Nephron (organoid): ENCODE measurements around the gene EPB41L4B.
"Not testable (repeated sequence)": the region's sequence is repeated elsewhere in the genome, so short reads cannot be mapped to it uniquely, and the experiment has no call there.

ENCODE experiments used
- H3K27ac Mint-ChIP-seq, 3 experiments: 2 replicates each; pipeline ENCODE4 v1.8.0; 2020; ENCODE audit warnings: mixed read lengths in 3 of 3, mild to moderate bottlenecking in 2 of 3, moderate library complexity in 1 of 3
- H3K27me3 Mint-ChIP-seq: 2 replicates; pipeline ENCODE4 v1.8.0; 2021; ENCODE audit warnings: low read depth, mild to moderate bottlenecking, moderate library complexity, mixed read lengths
- H3K36me3 Mint-ChIP-seq: 2 replicates; pipeline ENCODE4 v1.8.0; 2020; ENCODE audit warnings: low read depth, mixed read lengths
- H3K4me1 Mint-ChIP-seq: 2 replicates; pipeline ENCODE4 v1.8.0; 2020; ENCODE audit warnings: mixed read lengths
- H3K4me3 Mint-ChIP-seq, 3 experiments: 2 replicates each; pipeline ENCODE4 v1.8.0; 2020; ENCODE audit warnings: mild to moderate bottlenecking in 3 of 3, mixed read lengths in 3 of 3, moderate library complexity in 2 of 3
- H3K9me3 Mint-ChIP-seq: 2 replicates; pipeline ENCODE4 v1.8.0; 2020; ENCODE audit warnings: mixed read lengths
- TF ChIP-seq, protein P1 (sequence below), 3 experiments: fragments of 200-600 bp; sonication (generic); IDR thresholded peaks; one replicate each; pipeline ENCODE4 v1.5.0; 2021; ENCODE audit warnings: antibody characterized with exemption in 3 of 3; ENCODE audit not compliant: unreplicated experiment in 3 of 3

EPB41L4B gene

DNA sequence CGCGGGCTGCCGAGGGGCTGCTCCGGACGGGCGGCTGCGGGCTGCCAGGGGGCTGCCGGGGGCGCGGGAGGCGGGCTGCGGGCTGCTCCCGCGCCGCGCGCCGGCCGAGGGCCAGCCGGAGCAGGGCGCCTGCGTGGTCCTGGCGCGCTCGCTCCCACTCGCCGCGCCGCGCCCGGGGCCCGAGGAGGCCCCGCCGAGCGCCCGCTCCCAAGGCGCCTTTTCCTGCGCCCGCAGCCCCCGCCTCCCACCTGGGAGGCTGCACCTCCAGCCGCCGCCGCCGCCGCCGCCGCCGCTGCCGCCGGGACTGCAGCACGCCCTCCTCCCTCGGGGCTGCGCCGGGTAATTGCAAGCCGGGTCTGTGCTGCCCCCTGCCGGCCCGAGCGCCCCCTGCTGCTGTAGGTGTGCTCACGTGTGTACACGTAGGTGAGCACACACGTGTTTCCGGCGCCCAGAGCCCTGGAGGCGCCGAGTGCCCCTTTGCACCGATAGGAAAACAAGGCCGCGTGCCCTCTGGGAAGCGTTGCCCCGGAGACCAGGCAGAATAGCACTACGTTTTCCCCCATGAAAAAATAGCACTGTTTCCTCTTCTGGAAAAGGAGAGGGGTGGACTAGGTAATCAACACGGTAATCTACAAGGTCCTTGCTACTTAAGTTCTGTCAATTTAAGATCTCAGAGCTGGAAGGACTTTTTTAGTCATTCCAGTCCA, at the start of gene EPB41L4B:
EPB41L4B (minus strand) TSS at position 318 of the 707 bp plus-strand sequence. CDS start 613 bp downstream, outside the sequence.
- H3K4me1 Mint-ChIP-seq = peaks cover 23% of the 10 kb centered on the region
- peak within 1 kb of the TSS in 2 of 3 experiments; percentile 30 to 64 for H3K27ac Mint-ChIP-seq
- H3K4me3 Mint-ChIP-seq = peak within 1 kb of the TSS; percentile 89 to 90 (median 89)
- peaks cover 75% of the 10 kb centered on the region for H3K27me3 Mint-ChIP-seq
- H3K36me3 Mint-ChIP-seq = no peaks in the 10 kb centered on the region
- TF ChIP-seq, protein P1, sequence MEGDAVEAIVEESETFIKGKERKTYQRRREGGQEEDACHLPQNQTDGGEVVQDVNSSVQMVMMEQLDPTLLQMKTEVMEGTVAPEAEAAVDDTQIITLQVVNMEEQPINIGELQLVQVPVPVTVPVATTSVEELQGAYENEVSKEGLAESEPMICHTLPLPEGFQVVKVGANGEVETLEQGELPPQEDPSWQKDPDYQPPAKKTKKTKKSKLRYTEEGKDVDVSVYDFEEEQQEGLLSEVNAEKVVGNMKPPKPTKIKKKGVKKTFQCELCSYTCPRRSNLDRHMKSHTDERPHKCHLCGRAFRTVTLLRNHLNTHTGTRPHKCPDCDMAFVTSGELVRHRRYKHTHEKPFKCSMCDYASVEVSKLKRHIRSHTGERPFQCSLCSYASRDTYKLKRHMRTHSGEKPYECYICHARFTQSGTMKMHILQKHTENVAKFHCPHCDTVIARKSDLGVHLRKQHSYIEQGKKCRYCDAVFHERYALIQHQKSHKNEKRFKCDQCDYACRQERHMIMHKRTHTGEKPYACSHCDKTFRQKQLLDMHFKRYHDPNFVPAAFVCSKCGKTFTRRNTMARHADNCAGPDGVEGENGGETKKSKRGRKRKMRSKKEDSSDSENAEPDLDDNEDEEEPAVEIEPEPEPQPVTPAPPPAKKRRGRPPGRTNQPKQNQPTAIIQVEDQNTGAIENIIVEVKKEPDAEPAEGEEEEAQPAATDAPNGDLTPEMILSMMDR (IDR thresholded peaks at IDR 0.05; ENCODE audit: unreplicated experiment in 3 of 3) = peak; percentile 95 to 97 (median 96)
- no peaks in the 10 kb centered on the region for H3K9me3 Mint-ChIP-seq

DNA sequence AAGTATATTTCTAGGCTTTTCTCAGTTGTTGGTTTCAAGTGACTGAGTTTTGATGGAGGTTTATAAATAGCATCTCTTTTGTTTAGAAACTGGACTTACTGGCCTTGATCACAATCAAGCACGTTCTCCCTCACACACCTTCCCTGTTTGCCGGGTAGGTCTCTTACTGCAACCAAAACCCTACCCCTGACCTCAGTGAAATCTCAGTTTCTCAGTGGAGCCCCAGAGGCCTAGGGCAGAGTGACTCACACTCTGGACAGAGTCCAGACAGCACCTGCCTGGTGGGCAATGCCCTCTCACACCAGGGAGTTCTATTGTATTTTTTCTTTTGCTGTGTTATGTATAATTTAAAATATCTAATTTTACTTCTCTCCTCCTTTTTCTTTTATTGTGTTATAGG, 48.4 kb upstream of the EPB41L4B start:
- Mint-ChIP-seq H3K4me1 (no peaks in the 10 kb centered on the region), H3K27ac (no peak overlapping the region)
- TF ChIP-seq, protein P1 (IDR thresholded peaks at IDR 0.05; ENCODE audit: unreplicated experiment in 3 of 3) = no peak

DNA sequence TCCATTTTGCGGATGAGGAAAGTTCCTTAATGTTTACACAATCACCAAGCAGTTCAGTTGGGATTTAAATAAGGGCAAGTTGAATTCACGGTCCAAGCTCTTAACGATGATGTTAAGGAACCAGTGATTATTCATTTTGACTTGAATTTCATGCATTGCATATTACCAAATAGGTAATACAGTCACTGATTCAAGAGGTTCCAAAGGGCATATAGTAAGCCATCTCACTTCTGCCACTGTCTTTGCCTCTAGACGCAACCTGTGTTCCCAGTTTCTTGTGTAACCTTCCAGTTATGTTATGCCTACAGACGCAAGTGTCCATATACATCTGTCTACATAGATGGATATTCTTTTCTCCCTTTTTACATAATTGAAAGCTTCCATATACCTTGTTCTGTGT, 39.9 kb upstream of the EPB41L4B start:
- H3K9me3 Mint-ChIP-seq = no peaks in the 10 kb centered on the region
- no peaks in the 10 kb centered on the region for H3K36me3 Mint-ChIP-seq
- no peak overlapping the region for H3K4me3 Mint-ChIP-seq
- no peaks in the 10 kb centered on the region for H3K4me1 Mint-ChIP-seq
- peaks cover 14% of the 10 kb centered on the region for H3K27me3 Mint-ChIP-seq
- H3K27ac Mint-ChIP-seq = no peak overlapping the region
- TF ChIP-seq, protein P1 (IDR thresholded peaks at IDR 0.05; ENCODE audit: unreplicated experiment in 3 of 3) = no peak

More for the DNA sequence above, 48.4 kb upstream of the EPB41L4B start:
- H3K4me3 Mint-ChIP-seq = no peak overlapping the region
- peaks cover under 1% of the 10 kb centered on the region for H3K36me3 Mint-ChIP-seq
- peaks cover 6% of the 10 kb centered on the region for H3K27me3 Mint-ChIP-seq
- H3K9me3 Mint-ChIP-seq = peaks cover 8% of the 10 kb centered on the region

DNA sequence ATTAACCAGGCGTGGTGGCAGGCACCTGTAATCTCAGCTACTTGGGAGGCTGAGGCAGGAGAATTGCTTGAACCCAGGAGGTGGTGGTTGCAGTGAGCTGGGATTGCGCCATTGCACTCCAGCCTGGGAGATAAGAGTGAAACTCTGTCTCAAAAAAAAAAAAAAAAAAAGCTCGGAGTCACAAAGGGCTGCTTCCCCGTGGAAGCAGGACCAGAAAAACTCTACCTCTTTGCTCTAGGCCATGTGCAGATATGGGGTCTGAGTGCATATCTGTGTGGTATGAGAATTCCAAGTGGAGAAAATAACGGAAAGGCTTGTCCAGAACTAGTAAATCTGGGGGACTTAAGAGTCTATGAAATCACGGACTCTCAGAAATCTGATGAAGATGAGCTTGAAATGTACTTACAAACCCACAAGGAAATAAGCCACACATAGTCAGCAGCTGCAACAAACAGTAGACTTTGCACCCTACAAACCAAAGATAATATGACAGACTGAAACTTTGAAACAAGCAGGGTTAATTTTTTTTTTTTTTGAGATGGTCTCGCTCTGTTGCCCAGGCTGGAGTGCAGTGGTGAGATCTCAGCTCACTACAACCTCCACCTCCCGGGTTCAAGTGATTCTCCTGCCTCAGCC, 38.2 kb upstream of the EPB41L4B start:
- H3K27ac Mint-ChIP-seq, H3K36me3 Mint-ChIP-seq, H3K27me3 Mint-ChIP-seq, H3K4me1 Mint-ChIP-seq, H3K9me3 Mint-ChIP-seq, H3K4me3 Mint-ChIP-seq: not testable (repeated sequence)

DNA sequence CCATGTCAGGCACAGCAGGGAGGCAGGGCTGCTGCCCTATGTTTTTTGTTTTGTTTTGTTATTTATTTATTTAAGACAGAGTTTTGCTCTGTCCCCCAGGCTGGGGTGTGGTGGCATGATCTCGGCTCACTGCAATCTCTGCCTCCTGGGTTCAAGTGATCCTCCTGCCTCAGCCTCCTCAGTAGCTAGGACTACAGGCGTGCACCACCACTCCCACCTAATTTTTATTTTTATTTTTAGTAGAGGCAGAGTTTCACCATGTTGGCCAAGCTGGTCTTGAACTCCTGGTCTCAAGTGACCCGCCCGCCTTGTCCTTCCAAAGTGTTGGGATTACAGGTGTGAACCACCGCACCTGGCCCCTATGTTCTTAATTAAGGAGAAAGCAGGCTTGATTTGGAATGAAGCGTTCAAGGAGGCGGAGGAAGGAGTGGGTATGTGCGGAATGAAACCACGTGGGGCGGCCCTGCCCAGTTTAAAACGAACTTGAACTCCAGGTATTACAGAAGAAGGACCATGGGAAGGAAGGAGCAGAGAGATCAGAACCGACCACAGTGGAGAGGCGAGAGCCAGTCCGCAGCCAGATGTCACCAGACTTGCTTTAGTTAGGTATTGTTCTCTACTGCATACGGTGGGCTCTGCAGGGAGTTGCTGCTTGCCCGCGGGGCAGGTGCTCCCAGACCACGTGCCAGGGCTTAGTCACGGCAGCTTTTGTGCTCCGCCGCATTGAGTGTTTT, 34.9 kb upstream of the EPB41L4B start:
- Mint-ChIP-seq H3K4me3 (no peak overlapping the region), H3K36me3 (no peaks in the 10 kb centered on the region), H3K27ac (no peak overlapping the region), H3K9me3 (no peaks in the 10 kb centered on the region), H3K4me1 (no peaks in the 10 kb centered on the region), H3K27me3 (peaks cover 17% of the 10 kb centered on the region)
- TF ChIP-seq, protein P1 (IDR thresholded peaks at IDR 0.05; ENCODE audit: unreplicated experiment in 3 of 3) = no peak

DNA sequence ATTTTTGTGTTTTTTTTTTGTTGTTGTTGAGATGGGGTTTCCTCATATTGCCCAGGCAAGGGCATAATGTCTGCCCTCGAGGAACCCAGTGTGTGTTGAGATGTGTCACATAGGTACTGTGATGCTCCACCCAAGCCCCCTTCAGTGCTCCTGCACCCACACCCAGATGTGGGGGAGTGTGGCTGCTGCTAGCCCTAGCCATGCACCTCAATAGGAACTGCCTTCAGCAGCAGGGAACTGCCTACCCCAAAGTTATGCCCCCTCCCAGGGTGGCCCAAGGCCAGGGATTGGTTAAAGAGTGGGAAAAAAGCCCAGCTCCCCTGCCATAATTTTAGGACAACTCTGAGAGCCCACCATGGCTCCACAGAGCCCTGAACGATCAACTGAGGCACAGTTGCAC, 33.3 kb upstream of the EPB41L4B start:
- Mint-ChIP-seq H3K4me1 (no peaks in the 10 kb centered on the region), H3K9me3 (no peaks in the 10 kb centered on the region)

More for the DNA sequence above, 33.3 kb upstream of the EPB41L4B start:
- Mint-ChIP-seq H3K27ac (no peak overlapping the region), H3K4me3 (no peak overlapping the region), H3K27me3 (peaks cover 15% of the 10 kb centered on the region), H3K36me3 (no peaks in the 10 kb centered on the region)
- TF ChIP-seq, protein P1 (IDR thresholded peaks at IDR 0.05; ENCODE audit: unreplicated experiment in 3 of 3) = no peak
